SU-DHL-6 (cell line): ENCODE data around the gene ACHE.

Experiments
- H2AFZ ChIP-seq: fragments of 200-600 bp; sonication (generic); 2 replicates; pipeline ENCODE4 v1.6.1; 2014; ENCODE audit warnings: low read depth, mild to moderate bottlenecking, moderate library complexity, mixed read lengths, antibody characterized with exemption, low read length; ENCODE audit not compliant: severe bottlenecking
- H3F3A ChIP-seq: fragments of 200-600 bp; shearing (Covaris generic); 2 replicates; pipeline ENCODE4 v1.6.0; 2016; ENCODE audit warnings: antibody characterized with exemption, mild to moderate bottlenecking; ENCODE audit not compliant: insufficient read depth
- H3K27ac ChIP-seq: fragments of 200-600 bp; sonication (generic); 2 replicates; pipeline ENCODE4 v1.5.1; 2016; ENCODE audit warnings: low read depth, mild to moderate bottlenecking, low read length, moderate library complexity, mixed read lengths
- H3K27me3 ChIP-seq: fragments of 200-600 bp; sonication (generic), shearing (Covaris generic); 2 replicates; pipeline ENCODE4 v1.6.0; 2014; ENCODE audit warnings: mild to moderate bottlenecking, low read length
- H3K36me3 ChIP-seq: fragments of 200-600 bp; sonication (generic); 2 replicates; pipeline ENCODE4 v1.6.1; 2014; ENCODE audit warnings: mild to moderate bottlenecking, low read length, mixed read lengths
- H3K4me2 ChIP-seq: fragments of 300-600, 200-600 bp; shearing (Covaris generic), sonication (generic); 2 replicates; pipeline ENCODE4 v1.6.0; 2014; ENCODE audit warnings: low read length, low read depth, mild to moderate bottlenecking; ENCODE audit not compliant: poor library complexity, severe bottlenecking
- H3K4me3 ChIP-seq: fragments of 200-600 bp; sonication (generic); 2 replicates; pipeline ENCODE4 v1.5.1; 2014; ENCODE audit warnings: antibody characterized with exemption, low read length, mild to moderate bottlenecking, mixed read lengths; ENCODE audit not compliant: insufficient read depth, poor library complexity, severe bottlenecking
- H3K79me2 ChIP-seq: fragments of 200-600 bp; sonication (generic); 2 replicates; pipeline ENCODE4 v1.6.1; 2014; ENCODE audit warnings: mild to moderate bottlenecking, low read length, moderate library complexity; ENCODE audit not compliant: insufficient read depth
- H3K9ac ChIP-seq: fragments of 200-600 bp; sonication (generic); 2 replicates; pipeline ENCODE4 v1.7.0; 2014; ENCODE audit warnings: mild to moderate bottlenecking, low read length
- H3K9me2 ChIP-seq: fragments of 200-600 bp; sonication (generic); replicated peaks from 2 replicates; pipeline ENCODE4 v1.6.1; 2014; ENCODE audit warnings: low read length; ENCODE audit not compliant: insufficient read depth
- H3K9me3 ChIP-seq: fragments of 200-600 bp; sonication (generic); 2 replicates; pipeline ENCODE4 v1.6.1; 2014; ENCODE audit warnings: low read length, mixed read lengths; ENCODE audit not compliant: insufficient read depth
- H4K20me1 ChIP-seq: fragments of 200-600 bp; sonication (generic); 2 replicates; pipeline ENCODE4 v1.6.1; 2014; ENCODE audit warnings: low read depth, mild to moderate bottlenecking, antibody characterized with exemption, low read length, moderate library complexity, mixed read lengths
- EZH2phosphoT487 ChIP-seq: fragments of 200-600 bp; sonication (generic), shearing (Covaris generic); conservative IDR thresholded peaks from 2 replicates; pipeline ENCODE4 v1.6.1; 2018; ENCODE audit warnings: mild to moderate bottlenecking, antibody characterized with exemption, low read length, moderate library complexity, mixed read lengths
- TF ChIP-seq, protein P1 (sequence below): fragments of 200-600 bp; sonication (generic); IDR thresholded peaks from one replicate; pipeline ENCODE4 v1.5.1; 2017; ENCODE audit warnings: antibody characterized with exemption, mild to moderate bottlenecking, low read length, moderate library complexity; ENCODE audit not compliant: insufficient read depth, poor library complexity, severe bottlenecking

The ACHE gene

GRCh38 chr7:100890653-100891567, 4.8 kb downstream of the ACHE start:
- TF ChIP-seq, protein P1, sequence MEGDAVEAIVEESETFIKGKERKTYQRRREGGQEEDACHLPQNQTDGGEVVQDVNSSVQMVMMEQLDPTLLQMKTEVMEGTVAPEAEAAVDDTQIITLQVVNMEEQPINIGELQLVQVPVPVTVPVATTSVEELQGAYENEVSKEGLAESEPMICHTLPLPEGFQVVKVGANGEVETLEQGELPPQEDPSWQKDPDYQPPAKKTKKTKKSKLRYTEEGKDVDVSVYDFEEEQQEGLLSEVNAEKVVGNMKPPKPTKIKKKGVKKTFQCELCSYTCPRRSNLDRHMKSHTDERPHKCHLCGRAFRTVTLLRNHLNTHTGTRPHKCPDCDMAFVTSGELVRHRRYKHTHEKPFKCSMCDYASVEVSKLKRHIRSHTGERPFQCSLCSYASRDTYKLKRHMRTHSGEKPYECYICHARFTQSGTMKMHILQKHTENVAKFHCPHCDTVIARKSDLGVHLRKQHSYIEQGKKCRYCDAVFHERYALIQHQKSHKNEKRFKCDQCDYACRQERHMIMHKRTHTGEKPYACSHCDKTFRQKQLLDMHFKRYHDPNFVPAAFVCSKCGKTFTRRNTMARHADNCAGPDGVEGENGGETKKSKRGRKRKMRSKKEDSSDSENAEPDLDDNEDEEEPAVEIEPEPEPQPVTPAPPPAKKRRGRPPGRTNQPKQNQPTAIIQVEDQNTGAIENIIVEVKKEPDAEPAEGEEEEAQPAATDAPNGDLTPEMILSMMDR = no peak
- TF ChIP-seq EZH2phosphoT487 = no peak
- H3K9ac ChIP-seq = peak overlapping the region; percentile 63
- H3K4me2 ChIP-seq = peak overlapping the region; percentile 93
- no peaks in the 10 kb centered on the region for H3K9me2 ChIP-seq
- H3K4me3 ChIP-seq = no peak overlapping the region
- H3K27ac ChIP-seq = no peak overlapping the region
- no peak overlapping the region for H2AFZ ChIP-seq
- H3K27me3 ChIP-seq = no peaks in the 10 kb centered on the region
- H3F3A ChIP-seq = peaks cover 29% of the 10 kb centered on the region
- H4K20me1 ChIP-seq = no peaks in the 10 kb centered on the region
- H3K36me3 ChIP-seq = peaks cover 4% of the 10 kb centered on the region; the same call in 1 of the 2 replicates
- no peaks in the 10 kb centered on the region for H3K9me3 ChIP-seq
- peaks cover 16% of the 10 kb centered on the region for H3K79me2 ChIP-seq

DNA sequence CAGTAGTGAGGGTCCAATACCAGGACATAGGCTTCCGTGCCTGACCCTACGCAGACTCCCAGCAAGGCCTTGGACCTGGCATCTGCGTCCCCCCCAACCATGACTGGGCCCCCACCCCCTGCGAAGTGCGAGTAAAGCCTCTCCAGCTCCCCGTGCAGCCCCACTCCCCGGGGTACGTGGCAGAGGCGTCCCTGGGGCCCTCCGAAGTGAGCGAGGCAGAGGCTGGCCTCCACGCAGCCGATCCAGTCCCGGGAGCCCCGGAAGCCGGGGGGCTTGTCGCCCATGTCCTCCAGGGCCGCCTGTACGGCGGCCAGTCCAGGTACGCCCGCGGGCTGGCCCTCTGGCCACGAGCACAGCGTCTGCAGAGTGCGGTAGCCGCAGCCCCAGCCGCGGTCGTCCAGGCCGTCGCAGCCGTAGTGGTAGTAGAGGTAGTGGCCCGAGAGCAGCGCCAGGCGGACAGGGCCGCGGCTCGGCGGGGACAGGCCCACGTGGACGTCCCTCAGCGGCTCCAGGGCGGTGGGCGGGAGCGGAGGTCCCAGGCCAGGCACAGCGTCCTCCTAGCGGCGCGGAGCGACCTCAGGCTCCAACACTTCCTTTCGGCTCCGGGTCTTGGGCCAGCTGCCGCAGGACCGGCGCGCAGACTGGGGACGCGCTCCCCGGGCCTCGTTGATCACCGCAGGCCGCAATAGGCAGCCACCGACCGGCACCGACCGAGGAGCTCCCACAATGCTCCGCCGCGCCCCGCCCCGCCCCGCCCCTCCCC, 6.5 kb downstream of the ACHE start, which contains the start of gene UFSP1:
Gene UFSP1, minus strand, starts transcription at position 728 of the 763 bp plus-strand sequence. Its CDS starts 444 bp downstream, at position 284.
- Histone ChIP-seq H3K9ac (peak within 1 kb of the TSS; percentile 97), H3K36me3 (peaks cover 4% of the 10 kb centered on the region), H3K79me2 (peaks cover 16% of the 10 kb centered on the region), H2AFZ (peak within 1 kb of the TSS; percentile 80), H3F3A (peaks cover 29% of the 10 kb centered on the region), H3K9me3 (no peaks in the 10 kb centered on the region), H4K20me1 (no peaks in the 10 kb centered on the region), H3K4me3 (peak within 1 kb of the TSS; percentile 95), H3K27ac (peak within 1 kb of the TSS; percentile 83), H3K27me3 (no peaks in the 10 kb centered on the region), H3K9me2 (no peaks in the 10 kb centered on the region), H3K4me2 (peak within 1 kb of the TSS; percentile 93)
- no peak for TF ChIP-seq EZH2phosphoT487
- TF ChIP-seq, protein P1 = no peak

- peaks cover 29% of the 10 kb centered on the region for H3F3A ChIP-seq
Observed at GRCh38 chr7:100888291-100888987, 7.2 kb downstream of the ACHE start.

More at GRCh38 chr7:100888291-100888987, 7.2 kb downstream of the ACHE start:
- peak overlapping the region; percentile 83 for H3K27ac ChIP-seq
- H3K9me2 ChIP-seq = no peaks in the 10 kb centered on the region
- peaks cover 11% of the 10 kb centered on the region for H3K36me3 ChIP-seq
- no peaks in the 10 kb centered on the region for H4K20me1 ChIP-seq
- H3K27me3 ChIP-seq = no peaks in the 10 kb centered on the region
- H3K4me3 ChIP-seq = peak overlapping the region; percentile 95
- H3K4me2 ChIP-seq = peak overlapping the region; percentile 61
- peak overlapping the region; percentile 97 for H3K9ac ChIP-seq
- H2AFZ ChIP-seq = no peak overlapping the region
- H3K9me3 ChIP-seq = no peaks in the 10 kb centered on the region
- no peak for TF ChIP-seq EZH2phosphoT487
- TF ChIP-seq, protein P1 = no peak
- H3K79me2 ChIP-seq = peaks cover 18% of the 10 kb centered on the region
